ENCODE results near the gene THSD7B. TPM values are rescaled to one million over a fixed set of nuclear protein-coding genes. Genes with fewer than 3 reads are reported as not detected.
"Not testable (repeated sequence)": the region's sequence is repeated elsewhere in the genome, so short reads cannot be mapped to it uniquely, and the experiment has no call there.

THSD7B gene
- total RNA-seq, 1 donor from 2014 or later = 20.0 TPM

- DNase-seq = no peak
Measured at GRCh38 chr2:137039482-137040152, 274.3 kb downstream of the THSD7B start.

GRCh38 chr2:137047369-137047768 lies 282.0 kb downstream of the THSD7B start:
- DNase-seq = no peak

GRCh38 chr2:137048455-137048854 lies 283.1 kb downstream of the THSD7B start:
- DNase-seq = no peak

- DNase-seq = no peak
Measured at GRCh38 chr2:137049518-137049917, 284.2 kb downstream of the THSD7B start.

GRCh38 chr2:137050949-137051348 lies 285.6 kb downstream of the THSD7B start:
- DNase-seq = no peak

- no peak for DNase-seq
Measured at GRCh38 chr2:137051778-137052398, 286.5 kb downstream of the THSD7B start.

- no peak for DNase-seq
Measured at GRCh38 chr2:137056704-137057103, 291.4 kb downstream of the THSD7B start.

GRCh38 chr2:137076111-137076765 lies 310.9 kb downstream of the THSD7B start:
- not testable (repeated sequence) for DNase-seq

GRCh38 chr2:137091704-137092103 lies 326.4 kb downstream of the THSD7B start:
- DNase-seq = no peak

- no peak for DNase-seq
Measured at GRCh38 chr2:137093116-137093515, 327.8 kb downstream of the THSD7B start.

- DNase-seq = no peak
Measured at GRCh38 chr2:137096187-137096586, 330.8 kb downstream of the THSD7B start.

GRCh38 chr2:137096693-137097092 lies 331.3 kb downstream of the THSD7B start:
- no peak for DNase-seq

GRCh38 chr2:137101814-137102213 lies 336.5 kb downstream of the THSD7B start:
- DNase-seq = not testable (repeated sequence)

GRCh38 chr2:137107904-137108303 lies 342.6 kb downstream of the THSD7B start:
- no peak for DNase-seq

GRCh38 chr2:137111896-137112295 lies 346.6 kb downstream of the THSD7B start:
- no peak for DNase-seq

GRCh38 chr2:137115081-137115794 lies 349.9 kb downstream of the THSD7B start:
- no peak for DNase-seq

GRCh38 chr2:137115795-137116089 lies 350.4 kb downstream of the THSD7B start:
- DNase-seq = no peak

GRCh38 chr2:137117385-137117784 lies 352.0 kb downstream of the THSD7B start:
- no peak for DNase-seq

GRCh38 chr2:137118140-137118539 lies 352.8 kb downstream of the THSD7B start:
- DNase-seq = no peak

GRCh38 chr2:137123226-137123625 lies 357.9 kb downstream of the THSD7B start:
- DNase-seq = no peak

GRCh38 chr2:137133225-137133624 lies 367.9 kb downstream of the THSD7B start:
- no peak for DNase-seq

- no peak for DNase-seq
Measured at GRCh38 chr2:137138263-137138662, 372.9 kb downstream of the THSD7B start.

GRCh38 chr2:137151731-137152130 lies 386.4 kb downstream of the THSD7B start:
- no peak for DNase-seq
